Amniotic epithelial cell (primary cell): ENCODE measurements around the gene HEPHL1.
"Not testable (repeated sequence)": the region's sequence is repeated elsewhere in the genome, so short reads cannot be mapped to it uniquely, and the experiment has no call there.

Experiments
- DNase-seq: peaks from one replicate; pipeline ENCODE4 v3.0.0-alpha.2; 2010; ENCODE audit warnings: low read depth

HEPHL1 gene

GRCh38 chr11:94090401-94090800 lies 69.2 kb downstream of the HEPHL1 start:
- DNase-seq = no peak

GRCh38 chr11:94091091-94091490 lies 69.9 kb downstream of the HEPHL1 start:
- no peak for DNase-seq

GRCh38 chr11:94100253-94100652 lies 79.1 kb downstream of the HEPHL1 start:
- no peak for DNase-seq

GRCh38 chr11:94103471-94103870 lies 82.3 kb downstream of the HEPHL1 start:
- no peak for DNase-seq

GRCh38 chr11:94104734-94105133 lies 83.6 kb downstream of the HEPHL1 start:
- no peak for DNase-seq

- DNase-seq = no peak
Measured at GRCh38 chr11:94106716-94107115, 85.6 kb downstream of the HEPHL1 start.

GRCh38 chr11:94107363-94107762 lies 86.2 kb downstream of the HEPHL1 start:
- no peak for DNase-seq

- no peak for DNase-seq
Measured at GRCh38 chr11:94111241-94111640, 90.1 kb downstream of the HEPHL1 start.

GRCh38 chr11:94111660-94112059 lies 90.5 kb downstream of the HEPHL1 start:
- no peak for DNase-seq

- DNase-seq = no peak
Measured at GRCh38 chr11:94112206-94112953, 91.2 kb downstream of the HEPHL1 start.

- peak; percentile 38 for DNase-seq
Measured at GRCh38 chr11:94117197-94117574, 96.0 kb downstream of the HEPHL1 start.

GRCh38 chr11:94117871-94118270 lies 96.7 kb downstream of the HEPHL1 start:
- DNase-seq = no peak

- DNase-seq = not testable (repeated sequence)
Measured at GRCh38 chr11:94119676-94120075, 98.5 kb downstream of the HEPHL1 start.

GRCh38 chr11:94120516-94120915 lies 99.4 kb downstream of the HEPHL1 start:
- not testable (repeated sequence) for DNase-seq

- peak; percentile 44 for DNase-seq
Measured at GRCh38 chr11:94120946-94121345, 99.8 kb downstream of the HEPHL1 start.

GRCh38 chr11:94125407-94126115 lies 104.4 kb downstream of the HEPHL1 start:
- no peak for DNase-seq

GRCh38 chr11:94127638-94128037 lies 106.5 kb downstream of the HEPHL1 start:
- no peak for DNase-seq

GRCh38 chr11:94128291-94128745 lies 107.2 kb downstream of the HEPHL1 start:
- DNase-seq = no peak

GRCh38 chr11:94128746-94129511 lies 107.8 kb downstream of the HEPHL1 start, which contains the start of gene PANX1:
Gene PANX1, plus strand, starts transcription at chr11:94128841. Its CDS starts 472 bp downstream, at chr11:94129313.
- peak; percentile 76 for DNase-seq

GRCh38 chr11:94129512-94130297 lies 108.6 kb downstream of the HEPHL1 start:
- peak; percentile 29 for DNase-seq

GRCh38 chr11:94130298-94131046 lies 109.3 kb downstream of the HEPHL1 start:
- peak; percentile 98 for DNase-seq
